SK-N-SH (cell line): ENCODE measurements around the gene TCL1A. TPM values are rescaled to one million over a fixed set of nuclear protein-coding genes. Genes with fewer than 3 reads are reported as not detected.

Experiments used
- CTCF ChIA-PET: fragments of 300-600, 350-600 bp; formaldehyde crosslinking; extraction: SDS; loops from one replicate; lab custom pipeline; 2021; lab: Yijun Ruan, JAX
- POLR2A ChIA-PET: fragments of 350-600 bp; sonication (Branson Sonifier 250); formaldehyde crosslinking; extraction: SDS; loops from one replicate; lab custom pipeline; 2020; ENCODE audit warnings: antibody characterized with exemption, inconsistent platforms; lab: Yijun Ruan, JAX
- DNase-seq: peaks from one replicate; pipeline ENCODE4 v3.0.0; 2012
- H2AFZ ChIP-seq: fragments of 200-600 bp; sonication (generic); 2 replicates; pipeline ENCODE4 v1.8.1; 2016; ENCODE audit warnings: antibody characterized with exemption, mild to moderate bottlenecking, low read depth
- H3F3A ChIP-seq: fragments of 200-600 bp; sonication (generic); replicated peaks from 2 replicates; pipeline ENCODE3; 2016; ENCODE audit warnings: antibody characterized with exemption, mild to moderate bottlenecking; ENCODE audit not compliant: insufficient read depth
- H3K27ac ChIP-seq, 2 experiments: fragments of 200-500 bp in 1 of 2; fragments of 200-600 bp in 1 of 2; sonication (Bioruptor generic) in 1 of 2; sonication (generic), shearing (Covaris generic) in 1 of 2; 2 replicates each; pipeline versions ENCODE4 v1.5.1 to v1.6.1; 2014 to 2016; ENCODE audit warnings: low read depth in 2 of 2, inconsistent platforms in 1 of 2, low read length in 1 of 2, mild to moderate bottlenecking in 1 of 2, mixed read lengths in 1 of 2
- H3K27me3 ChIP-seq: fragments of 200-600 bp; sonication (generic), shearing (Covaris generic); 2 replicates; pipeline ENCODE4 v1.6.1; 2016; ENCODE audit warnings: mixed run types; ENCODE audit not compliant: insufficient read depth
- H3K36me3 ChIP-seq, 2 experiments: fragments of 200-500 bp in 1 of 2; fragments of 200-600 bp in 1 of 2; sonication (Bioruptor generic) in 1 of 2; sonication (generic) in 1 of 2; replicated peaks in 1 of 2; 2 replicates each; pipeline versions ENCODE3 to v1.5.1; 2014 to 2016; ENCODE audit warnings: low read length in 1 of 2, mild to moderate bottlenecking in 1 of 2; ENCODE audit not compliant: insufficient read depth in 2 of 2, control insufficient read depth in 1 of 2
- H3K4me1 ChIP-seq, 2 experiments: fragments of 200-500 bp in 1 of 2; fragments of 200-600 bp in 1 of 2; sonication (Bioruptor generic) in 1 of 2; sonication (generic), shearing (Covaris generic) in 1 of 2; 2 replicates each; pipeline versions ENCODE4 v1.5.1 to v1.6.1; 2014 to 2016; ENCODE audit warnings: low read depth in 1 of 2, low read length in 1 of 2, mixed run types in 1 of 2; ENCODE audit not compliant: insufficient read depth in 2 of 2, control insufficient read depth in 1 of 2
- H3K4me2 ChIP-seq: fragments of 200-600 bp; sonication (generic), shearing (Covaris generic); 2 replicates; pipeline ENCODE4 v1.6.1; 2017; ENCODE audit warnings: mixed run types
- H3K4me3 ChIP-seq, 2 experiments: fragments of 200-500 bp in 1 of 2; fragments of 200-600 bp in 1 of 2; sonication (Bioruptor generic) in 1 of 2; sonication (generic), shearing (Covaris generic) in 1 of 2; 2 replicates each; pipeline versions ENCODE4 v1.5.1 to v1.8.1; 2014 to 2016; ENCODE audit warnings: low read depth in 2 of 2, inconsistent platforms in 1 of 2, low read length in 1 of 2, mild to moderate bottlenecking in 1 of 2, mixed read lengths in 1 of 2, moderate library complexity in 1 of 2
- H3K79me2 ChIP-seq: fragments of 200-600 bp; sonication (generic); 2 replicates; pipeline ENCODE4 v1.8.1; 2017; ENCODE audit warnings: mild to moderate bottlenecking; ENCODE audit not compliant: insufficient read depth
- H3K9ac ChIP-seq: fragments of 200-600 bp; sonication (generic); 2 replicates; pipeline ENCODE4 v1.6.1; 2017; ENCODE audit warnings: mixed run types
- H3K9me2 ChIP-seq: fragments of 200-600 bp; sonication (generic); 2 replicates; pipeline ENCODE4 v1.6.1; 2017; ENCODE audit warnings: mixed run types
- H3K9me3 ChIP-seq: fragments of 200-600 bp; sonication (generic); 2 replicates; pipeline ENCODE4 v1.6.1; 2017; ENCODE audit warnings: mixed run types, mild to moderate bottlenecking, moderate library complexity
- H4K20me1 ChIP-seq: fragments of 200-600 bp; sonication (generic); 2 replicates; pipeline ENCODE4 v1.6.1; 2017; ENCODE audit warnings: mild to moderate bottlenecking, mixed run types; ENCODE audit not compliant: insufficient read depth
- CHD2 ChIP-seq: fragments of 150-350 bp; IDR thresholded peaks from 2 replicates; pipeline ENCODE4 v1.6.1; 2018; ENCODE audit warnings: low read length; ENCODE audit not compliant: partially characterized antibody
- CTCF ChIP-seq: fragments of 200-600 bp; sonication (generic); IDR thresholded peaks from 2 replicates; pipeline ENCODE4 v1.6.1; 2017; ENCODE audit warnings: antibody characterized with exemption, mild to moderate bottlenecking, moderate library complexity
- ELF1 ChIP-seq: IDR thresholded peaks from 2 replicates; pipeline ENCODE4 v1.4.0; 2012
- EP300 ChIP-seq, 2 experiments: IDR thresholded peaks; 2 replicates each; pipeline versions ENCODE4 v1.4.0 to v1.6.1; 2012; ENCODE audit warnings: borderline replicate concordance in 1 of 2, low read depth in 1 of 2, low read length in 1 of 2
- EZH2phosphoT487 ChIP-seq: fragments of 200-600 bp; sonication (generic); IDR thresholded peaks from 2 replicates; pipeline ENCODE4 v1.6.1; 2017; ENCODE audit warnings: low read depth, mixed run types, mild to moderate bottlenecking, antibody characterized with exemption, moderate library complexity, borderline replicate concordance
- FOXJ3 ChIP-seq: sonication (generic); formaldehyde crosslinking; IDR thresholded peaks from 2 replicates; pipeline ENCODE4 v1.5.1; 2020; ENCODE audit warnings: mild to moderate bottlenecking, missing genetic modification reagents
- FOXM1 ChIP-seq: IDR thresholded peaks from 2 replicates; pipeline ENCODE4 v1.4.0; 2012; ENCODE audit warnings: low read depth, mild to moderate bottlenecking
- MAX ChIP-seq: IDR thresholded peaks from 2 replicates; pipeline ENCODE4 v1.4.0; 2012; ENCODE audit warnings: low read depth
- MXI1 ChIP-seq: IDR thresholded peaks from 2 replicates; pipeline ENCODE4 v1.6.1; 2012; ENCODE audit warnings: mild to moderate bottlenecking, low read depth, low read length, improper control_type of control experiment
- NFIC ChIP-seq: IDR thresholded peaks from 2 replicates; pipeline ENCODE4 v1.4.0; 2012; ENCODE audit warnings: borderline replicate concordance
- RAD21 ChIP-seq: IDR thresholded peaks from 2 replicates; pipeline ENCODE4 v1.6.1; 2012; ENCODE audit warnings: mild to moderate bottlenecking, low read length
- RXRA ChIP-seq: IDR thresholded peaks from 2 replicates; pipeline ENCODE4 v1.4.0; 2012; ENCODE audit warnings: low read depth, mild to moderate bottlenecking, borderline replicate concordance
- SMC3 ChIP-seq: IDR thresholded peaks from 2 replicates; pipeline ENCODE4 v1.6.1; 2012; ENCODE audit warnings: low read depth, low read length, improper control_type of control experiment
- USF1 ChIP-seq: IDR thresholded peaks from 2 replicates; pipeline ENCODE4 v1.4.0; 2012; ENCODE audit warnings: low read depth, borderline replicate concordance
- USF2 ChIP-seq: fragments of 150-350 bp; IDR thresholded peaks from 2 replicates; pipeline ENCODE4 v1.6.1; 2017; ENCODE audit warnings: antibody characterized with exemption, low read length, low read depth, borderline replicate concordance
- YY1 ChIP-seq: IDR thresholded peaks from 2 replicates; pipeline ENCODE4 v1.4.0; 2012; ENCODE audit warnings: low read depth, mild to moderate bottlenecking
- WGBS: methylation state at CpG from one replicate; pipeline ENCODE4 v1.1.6; 2017; ENCODE audit warnings: low lambda C conversion rate; 5-methylcytosine and 5-hydroxymethylcytosine counted together
- polyA plus RNA-seq, 3 experiments: library from polyadenylated mRNA; depleted of rRNA; stranded (reverse); fragments of >200 nt; gene quantifications; 2 replicates each; pipeline ENCODE4 v1.2.3, GENCODE V29; 2012

The TCL1A gene
- polyA plus RNA-seq, 1 of the 3 experiments (the other 2 are of a cell fraction), result not detected

GRCh38 chr14:95725685-95726336, 11.9 kb upstream of the TCL1A start:
- TF ChIP-seq FOXM1, result no peak

GRCh38 chr14:95722525-95723190, 8.7 kb upstream of the TCL1A start:
- H3K27me3 ChIP-seq, result no peaks in the 10 kb centered on the region
- no peaks in the 10 kb centered on the region; the same call in 1 of the 2 replicates for H3K9me2 ChIP-seq
- no peaks in the 10 kb centered on the region for H3K4me1 ChIP-seq
- H3K79me2 ChIP-seq, result no peaks in the 10 kb centered on the region
- H4K20me1 ChIP-seq, result no peaks in the 10 kb centered on the region
- H3K4me3 ChIP-seq, result no peak overlapping the region
- TF ChIP-seq MXI1, result no peak
- no peak for TF ChIP-seq CHD2
- no peak for TF ChIP-seq CTCF
- no peak for TF ChIP-seq USF2
- TF ChIP-seq USF1, result no peak
- no peak for TF ChIP-seq MAX
- TF ChIP-seq RAD21, result no peak
- TF ChIP-seq EZH2phosphoT487, result no peak
- no peak for TF ChIP-seq NFIC
- TF ChIP-seq ELF1, result no peak
- no peak for TF ChIP-seq RXRA
- no peak for TF ChIP-seq FOXM1
- no peak for TF ChIP-seq SMC3
- no peak for TF ChIP-seq FOXJ3 (CRISPR knock-in tag)
- TF ChIP-seq EP300 (IDR thresholded peaks at IDR 0.05; ENCODE audit: borderline replicate concordance in 1 of 2, low read depth in 1 of 2, low read length in 1 of 2), result no peak
- no peak for TF ChIP-seq YY1
- no peaks in the 10 kb centered on the region for H3F3A ChIP-seq
- H3K4me2 ChIP-seq, result no peak overlapping the region
- H3K36me3 ChIP-seq, result no peaks in the 10 kb centered on the region
- H3K27ac ChIP-seq, result no peak overlapping the region
- ChIA-PET POLR2A (no interaction called here), CTCF (no interaction called here)
- no peak overlapping the region for H3K9ac ChIP-seq
- no peak overlapping the region for H2AFZ ChIP-seq
- DNase-seq, result no peak
- 0% methylated on average over 1 of the region's 1 CpG for WGBS
- no peaks in the 10 kb centered on the region for H3K9me3 ChIP-seq

More at GRCh38 chr14:95725685-95726336, 11.9 kb upstream of the TCL1A start:
- Histone ChIP-seq H3K36me3 (no peaks in the 10 kb centered on the region), H3K9me3 (no peaks in the 10 kb centered on the region), H3K4me3 (no peak overlapping the region), H3K27ac (no peak overlapping the region), H4K20me1 (no peaks in the 10 kb centered on the region), H3K27me3 (no peaks in the 10 kb centered on the region), H3K9me2 (no peaks in the 10 kb centered on the region), H3K9ac (no peak overlapping the region), H2AFZ (no peak overlapping the region), H3F3A (no peaks in the 10 kb centered on the region), H3K4me1 (no peaks in the 10 kb centered on the region), H3K4me2 (no peak overlapping the region), H3K79me2 (no peaks in the 10 kb centered on the region)
- CTCF ChIA-PET, result interaction anchor here (0.6 kb wide), 1 partner anchor 58 kb away, joined by 3 read pairs; no protein-coding TSS in a partner anchor
- no peak for DNase-seq
- 3% methylated on average over 5 of the region's 5 CpGs for WGBS
- POLR2A ChIA-PET, result no interaction called here
